Left lung (tissue), 10 donors: ENCODE measurements around the gene TMEM225. TPM values are rescaled to one million over a fixed set of nuclear protein-coding genes. Genes with fewer than 3 reads are reported as not detected.
A peak's percentile ranks its signal among the peaks of the same experiment; 100 is the strongest.
"Not testable (repeated sequence)": the region's sequence is repeated elsewhere in the genome, so short reads cannot be mapped to it uniquely, and the experiment has no call there.

Experiments used
- ATAC-seq: fragments of 200-7000 bp; cut with Tn5 transposase; one replicate; pipeline ENCODE4 v1.9.1; 2020; ENCODE audit warnings: moderate library complexity
- DNase-seq, 4 donors: peaks; one replicate each; pipeline ENCODE4 v3.0.0-alpha.2; 2013 to 2020
- H3K27ac ChIP-seq, 2 donors: fragments of 200-600 bp; sonication (generic) in 1 of 2; one replicate each; pipeline versions ENCODE4 v1.5.0 to v1.8.0; 2020 to 2021
- H3K27me3 ChIP-seq, 2 donors: fragments of 200-600 bp; sonication (generic) in 1 of 2; one replicate each; pipeline versions ENCODE4 v1.5.0 to v1.8.0; 2020 to 2021
- H3K36me3 ChIP-seq, 2 donors: fragments of 200-600 bp; sonication (generic) in 1 of 2; one replicate each; pipeline versions ENCODE4 v1.5.0 to v1.8.0; 2020 to 2021
- H3K4me1 ChIP-seq, 2 donors: fragments of 200-600 bp; one replicate each; pipeline ENCODE4 v1.8.0; 2021
- H3K4me3 ChIP-seq, 2 donors: fragments of 200-600 bp; sonication (generic) in 1 of 2; one replicate each; pipeline versions ENCODE4 v1.5.0 to v1.8.0; 2020 to 2021; ENCODE audit warnings: mild to moderate bottlenecking in 1 of 2
- H3K9me3 ChIP-seq, 2 donors: fragments of 200-600 bp; sonication (generic) in 1 of 2; one replicate each; pipeline versions ENCODE4 v1.5.0 to v1.8.0; 2020 to 2021
- CTCF ChIP-seq, 2 donors: fragments of 200-600 bp; sonication (generic) in 1 of 2; IDR thresholded peaks; one replicate each; pipeline versions ENCODE4 v1.5.0 to v1.8.0; 2021; ENCODE audit warnings: antibody characterized with exemption in 2 of 2
- intact Hi-C, 2 donors: fragments of 100-400 bp; cut with DNase I; formaldehyde crosslinking; loops; one replicate each; pipeline versions ENCODE4 v1.11.2 to v1.14.2; 2022
- polyA plus RNA-seq, 6 donors: library from polyadenylated mRNA; unstranded; fragments of 120-200 nt; gene quantifications; one replicate each; pipeline ENCODE4 v1.2.1, GENCODE V29; 2013; ENCODE audit not compliant: insufficient read length in 6 of 6
- total RNA-seq, 2 donors: library from RNA; stranded (reverse); fragmentation: NEBNext Ultra II Directional; extraction: Animal tissue kit (Norgen Biotek cat#: 25700); gene quantifications; one replicate each; pipeline ENCODE4 v1.2.1, GENCODE V29; 2021
- donor health status: DM: no; HTN: yes; CAD: no.
- donor health status: DM: no; HTN: no; CAD: no.

The TMEM225 gene
- total and polyA plus RNA-seq, 8 donors, result not detected

- H3K9me3 ChIP-seq, result no peaks in the 10 kb centered on the region
- no peaks in the 10 kb centered on the region for H3K36me3 ChIP-seq
- intact Hi-C loops, result no loop called here
- H3K4me3 ChIP-seq, result no peak overlapping the region
- H3K27me3 ChIP-seq, result no peaks in the 10 kb centered on the region
- TF ChIP-seq CTCF (IDR thresholded peaks at IDR 0.05), result no peak
- DNase-seq (no peak), ATAC-seq (no peak)
- H3K4me1 ChIP-seq, result no peaks in the 10 kb centered on the region
- H3K27ac ChIP-seq, result no peak overlapping the region
These were observed 18.5 kb upstream of the TMEM225 start for GRCh38 chr11:123903932-123904331.

GRCh38 chr11:123901867-123902266 lies 16.4 kb upstream of the TMEM225 start, which contains the start of gene OR8D4:
TSS of gene OR8D4 (plus strand) at chr11:123902167. CDS start at chr11:123906432, 4,265 bp downstream.
- TF ChIP-seq CTCF (IDR thresholded peaks at IDR 0.05), result no peak
- ATAC-seq, result no peak
- no peaks in the 10 kb centered on the region for H3K27me3 ChIP-seq
- H3K4me1 ChIP-seq, result no peaks in the 10 kb centered on the region
- no peak within 1 kb of the TSS for H3K4me3 ChIP-seq
- intact Hi-C loops, result no loop called here
- H3K36me3 ChIP-seq, result no peaks in the 10 kb centered on the region
- no peak for DNase-seq
- no peaks in the 10 kb centered on the region for H3K9me3 ChIP-seq
- H3K27ac ChIP-seq, result no peak within 1 kb of the TSS

- H3K9me3 ChIP-seq, result no peaks in the 10 kb centered on the region
- DNase-seq (peak in 1 of 4 donors; percentile 17), ATAC-seq (no peak)
- H3K4me1 ChIP-seq, result no peaks in the 10 kb centered on the region
- no peak overlapping the region for H3K4me3 ChIP-seq
- H3K36me3 ChIP-seq, result no peaks in the 10 kb centered on the region
- intact Hi-C loops, result no loop called here
- no peaks in the 10 kb centered on the region for H3K27me3 ChIP-seq
- no peak for TF ChIP-seq CTCF (IDR thresholded peaks at IDR 0.05)
- H3K27ac ChIP-seq, result no peak overlapping the region
These were observed 14.3 kb upstream of the TMEM225 start for GRCh38 chr11:123899792-123900191.

GRCh38 chr11:123892031-123892430 lies 6.6 kb upstream of the TMEM225 start:
- Histone ChIP-seq H3K27ac (no peak overlapping the region), H3K36me3 (no peaks in the 10 kb centered on the region), H3K9me3 (no peaks in the 10 kb centered on the region), H3K27me3 (no peaks in the 10 kb centered on the region), H3K4me3 (no peak overlapping the region), H3K4me1 (no peaks in the 10 kb centered on the region)
- TF ChIP-seq CTCF (IDR thresholded peaks at IDR 0.05), result no peak
- DNase-seq (no peak), ATAC-seq (no peak)
- intact Hi-C loops, result no loop called here

- peaks cover 0 to 1% of the 10 kb centered on the region in 2 donors for H3K9me3 ChIP-seq
- ATAC-seq (no peak), DNase-seq (no peak)
- no peak overlapping the region for H3K27ac ChIP-seq
- H3K36me3 ChIP-seq, result no peaks in the 10 kb centered on the region
- no peaks in the 10 kb centered on the region for H3K4me1 ChIP-seq
- intact Hi-C loops, result no loop called here
- no peak overlapping the region for H3K4me3 ChIP-seq
- no peaks in the 10 kb centered on the region for H3K27me3 ChIP-seq
- TF ChIP-seq CTCF (IDR thresholded peaks at IDR 0.05), result no peak
These were observed 4.6 kb downstream of the TMEM225 start for GRCh38 chr11:123880912-123881311.

GRCh38 chr11:123867795-123868194 lies 17.7 kb downstream of the TMEM225 start:
- H3K9me3 ChIP-seq, intact Hi-C loops, H3K27ac ChIP-seq, ATAC-seq, H3K4me3 ChIP-seq, H3K4me1 ChIP-seq, H3K27me3 ChIP-seq, H3K36me3 ChIP-seq, DNase-seq: not testable (repeated sequence)

- H3K4me3 ChIP-seq, DNase-seq, H3K36me3 ChIP-seq, H3K27me3 ChIP-seq, H3K27ac ChIP-seq, H3K4me1 ChIP-seq, ATAC-seq, H3K9me3 ChIP-seq, intact Hi-C loops: not testable (repeated sequence)
These were observed 20.2 kb downstream of the TMEM225 start for GRCh38 chr11:123865293-123865692.
